HG02678 (cell line): ENCODE data around the gene LKAAEAR1.

ENCODE experiments used
- ATAC-seq: cut with Tn5 transposase; IDR thresholded peaks from one replicate; pipeline ENCODE4 v1.9.1; 2021; ENCODE audit warnings: mild to moderate bottlenecking, moderate library complexity; ENCODE audit not compliant: unreplicated experiment

LKAAEAR1 gene

GRCh38 chr20:64111841-64112641 is 27.8 kb upstream of the LKAAEAR1 start:
- no peak for ATAC-seq

DNA sequence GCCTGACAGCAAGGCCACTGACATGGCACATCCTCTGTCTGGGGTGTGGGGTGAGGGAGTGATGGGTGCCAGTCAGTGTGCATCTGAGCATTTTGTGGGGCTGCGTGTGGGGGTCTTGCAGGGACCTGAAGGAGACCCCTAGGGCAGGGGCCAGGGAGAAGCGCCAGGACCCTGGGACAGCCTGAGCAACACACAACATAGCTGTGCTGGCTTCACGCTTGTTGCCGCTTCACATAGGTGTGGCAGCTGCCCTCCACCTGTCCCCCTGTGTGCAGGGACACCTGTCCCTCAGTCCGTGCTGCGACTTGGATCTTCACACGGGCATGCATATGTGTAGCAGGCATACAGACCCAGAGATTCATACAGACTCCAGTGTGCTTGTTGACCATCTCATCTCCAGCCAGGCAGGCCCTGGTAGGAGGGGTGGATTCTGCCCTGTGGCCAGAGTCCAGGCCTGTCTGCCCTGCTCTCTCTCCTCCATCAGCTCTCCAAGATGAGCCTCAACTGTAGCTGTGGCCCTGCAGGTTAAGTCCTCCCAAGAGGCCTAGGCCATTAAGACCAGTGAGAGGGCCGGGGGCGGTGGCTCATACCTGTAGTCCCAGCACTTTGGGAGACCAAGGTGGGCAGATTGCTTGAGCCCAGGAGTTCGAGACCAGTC is 26.3 kb upstream of the LKAAEAR1 start:
- no peak for ATAC-seq

GRCh38 chr20:64109831-64110391 is 25.7 kb upstream of the LKAAEAR1 start:
- no peak for ATAC-seq

DNA sequence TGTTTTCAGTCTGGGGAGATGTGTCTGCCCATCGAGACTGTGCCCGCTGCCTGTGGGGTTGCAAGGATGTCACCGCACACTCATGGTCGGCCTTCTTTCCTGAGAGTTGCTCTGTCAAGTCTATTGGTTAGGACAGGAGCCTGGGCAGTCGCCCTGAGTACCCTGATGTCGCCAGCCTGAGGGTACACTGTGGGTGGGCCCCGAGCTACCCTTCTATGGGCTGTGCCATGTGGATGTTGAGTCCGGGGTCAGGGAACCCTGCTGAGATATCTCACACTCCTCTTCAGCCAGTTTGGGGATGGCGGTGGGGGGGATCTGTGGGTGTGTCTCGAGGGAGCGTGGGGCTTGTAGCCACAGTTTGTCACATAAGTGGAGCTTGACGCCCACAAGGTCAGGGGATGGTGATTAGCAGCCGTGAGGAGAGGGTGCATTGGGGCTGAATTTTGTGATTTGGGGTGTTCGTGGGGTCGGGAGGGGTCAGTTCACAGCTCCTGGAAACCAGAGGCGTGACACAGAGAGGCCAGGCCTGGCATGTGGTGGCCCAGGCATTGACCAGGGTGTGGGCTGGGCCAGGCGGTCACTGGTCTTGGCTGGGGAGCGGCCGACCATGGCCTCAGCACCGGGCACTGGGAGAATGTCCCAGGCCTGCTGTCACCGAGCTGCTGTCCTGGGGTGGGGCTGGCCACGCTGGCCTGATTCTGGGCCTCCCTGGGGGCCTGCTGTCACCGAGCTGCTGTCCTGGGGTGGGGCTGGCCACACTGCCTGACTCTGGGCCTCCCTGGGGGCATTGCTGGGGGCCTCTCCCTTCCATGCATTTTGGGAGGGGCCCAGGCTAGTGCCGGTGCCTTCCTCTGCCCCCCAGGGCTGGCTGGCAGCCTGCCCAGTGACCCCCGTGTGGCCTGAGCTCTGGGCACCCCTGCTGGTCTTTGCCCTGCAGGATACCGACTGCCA is 24.8 kb upstream of the LKAAEAR1 start:
- ATAC-seq, result no peak

GRCh38 chr20:64107736-64108457 is 23.7 kb upstream of the LKAAEAR1 start:
- ATAC-seq, result no peak

GRCh38 chr20:64106981-64107735 is 23.0 kb upstream of the LKAAEAR1 start, which contains the start of gene NPBWR2:
NPBWR2 (minus strand) TSS chr20:64107565; CDS start chr20:64106831, 734 bp downstream.
- ATAC-seq, result no peak

GRCh38 chr20:64106435-64106961 is 22.3 kb upstream of the LKAAEAR1 start:
- no peak for ATAC-seq

GRCh38 chr20:64105846-64106434 is 21.7 kb upstream of the LKAAEAR1 start:
- ATAC-seq, result no peak

- ATAC-seq, result no peak
These were observed 20.7 kb upstream of the LKAAEAR1 start for GRCh38 chr20:64104667-64105451.

- no peak for ATAC-seq
These were observed 19.9 kb upstream of the LKAAEAR1 start for GRCh38 chr20:64103871-64104666.

DNA sequence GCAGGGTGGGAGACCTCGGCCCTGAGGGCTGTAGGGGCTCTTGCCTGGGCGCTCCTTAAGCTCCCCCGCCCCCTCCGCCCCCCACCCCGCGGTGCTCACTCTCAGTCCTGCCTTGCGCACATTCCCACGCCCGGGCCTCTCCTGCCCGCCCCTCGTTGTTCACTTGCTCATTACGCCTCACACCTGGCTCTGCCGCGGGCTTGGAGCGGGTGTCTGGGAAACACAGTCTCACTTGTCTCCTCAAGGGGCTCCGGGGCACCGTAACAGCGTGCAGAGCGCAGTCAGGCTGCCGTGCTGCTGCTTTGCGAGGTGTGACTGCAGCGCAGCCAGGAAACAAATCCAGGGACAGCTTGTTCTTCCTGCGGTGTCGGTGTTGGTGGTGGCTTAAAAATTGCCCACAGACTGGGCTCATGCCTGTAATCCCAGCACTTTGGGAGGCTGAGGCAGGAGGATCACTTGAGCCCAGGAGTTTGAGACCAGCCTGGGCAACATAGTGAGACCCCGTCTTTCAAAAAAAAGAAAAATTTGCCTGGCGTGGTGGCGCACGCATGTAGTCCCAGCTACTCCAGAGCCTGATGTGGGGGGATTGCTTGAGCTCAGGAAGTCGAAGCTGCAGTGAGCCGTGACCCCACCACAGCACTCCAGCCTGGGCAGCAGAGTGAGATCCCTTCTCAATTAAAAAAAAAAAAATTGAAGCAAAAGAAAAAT is 18.6 kb upstream of the LKAAEAR1 start:
- ATAC-seq, result no peak

DNA sequence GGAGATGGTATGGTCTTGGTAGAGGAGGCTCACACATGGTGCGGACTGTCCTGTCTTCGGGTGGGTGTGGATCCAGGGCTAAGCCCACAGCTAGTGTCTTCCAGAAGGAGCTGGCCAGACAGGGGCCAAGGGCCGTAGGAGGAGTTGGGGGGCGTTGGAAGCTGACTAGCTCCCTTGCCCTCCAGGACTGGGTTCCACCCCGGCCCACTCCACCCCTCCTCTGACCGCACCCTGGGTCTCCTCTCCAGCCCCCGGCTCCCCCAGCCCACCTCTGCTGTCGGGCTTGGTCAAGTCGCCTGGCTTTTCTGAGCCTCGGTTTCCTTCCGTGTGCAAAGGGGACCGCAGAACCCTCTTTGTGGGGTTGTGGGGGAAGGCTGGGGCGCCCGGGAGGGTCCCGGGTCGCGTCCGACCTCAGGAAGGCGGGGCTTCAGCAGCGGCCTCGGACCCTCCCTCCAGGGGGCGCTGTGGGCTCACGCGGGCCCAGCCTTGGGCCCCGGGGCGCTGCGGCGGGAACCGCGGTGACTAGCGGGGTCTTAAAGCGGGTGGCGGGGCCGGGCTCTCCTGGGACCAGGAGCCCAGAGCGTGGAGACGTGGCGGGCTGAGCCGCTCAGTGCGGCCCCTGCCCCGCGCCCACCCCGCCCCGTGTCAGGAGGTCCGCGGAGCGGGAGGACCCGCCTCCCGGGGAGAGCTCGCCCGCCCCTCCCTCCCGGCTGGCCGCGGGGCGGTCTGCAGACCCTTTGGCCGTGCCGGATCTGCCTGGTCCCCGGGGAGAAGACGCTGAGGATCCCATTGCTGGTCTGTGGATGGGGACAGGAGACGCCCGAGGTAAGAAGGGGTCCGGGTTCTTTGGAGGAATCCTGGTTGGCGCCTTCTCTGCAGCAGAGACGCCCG is 17.8 kb upstream of the LKAAEAR1 start:
- no peak for ATAC-seq

DNA sequence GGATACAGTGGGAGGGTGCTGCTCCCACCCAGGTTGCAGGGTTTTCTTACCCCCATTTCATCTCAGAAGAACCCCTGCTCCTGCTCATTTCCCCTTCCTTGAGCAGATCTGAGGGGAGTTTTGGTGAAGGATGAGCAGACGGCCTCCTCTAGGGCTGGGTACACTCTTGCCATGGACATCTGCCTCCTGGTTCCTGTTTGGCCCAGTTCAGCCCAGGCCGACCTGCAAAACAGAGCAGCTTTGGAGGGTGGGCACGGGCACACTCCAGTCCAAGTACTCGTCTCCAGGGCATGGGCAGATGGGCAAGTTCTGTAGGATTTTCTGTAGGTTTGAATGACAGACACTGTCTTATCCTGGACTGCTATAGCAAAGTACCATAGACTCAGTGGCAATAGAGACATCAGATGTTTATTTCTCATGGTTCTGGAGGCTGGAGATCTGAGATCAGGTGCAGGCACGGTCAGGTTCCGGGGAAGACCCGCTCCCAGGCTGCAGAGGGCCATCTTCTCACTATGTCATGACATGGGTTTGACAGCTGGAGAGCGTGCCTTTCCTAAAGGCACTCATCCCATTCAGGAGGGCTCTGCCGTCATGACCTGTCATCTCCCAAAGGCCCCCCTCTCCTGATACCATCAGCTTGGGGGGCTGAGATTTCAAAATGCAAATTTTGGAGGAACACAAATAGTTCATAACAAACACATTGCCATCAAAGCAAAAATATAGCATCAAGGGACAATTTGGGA is 16.9 kb upstream of the LKAAEAR1 start:
- ATAC-seq, result no peak

GRCh38 chr20:64100566-64100888 is 16.3 kb upstream of the LKAAEAR1 start:
- no peak for ATAC-seq
